SH-SY5Y (cell line): ENCODE data around the gene FBLIM1.

Experiments
- GATA2 ChIP-seq: IDR thresholded peaks from 2 replicates; pipeline ENCODE4 v1.6.1; 2011; ENCODE audit warnings: mild to moderate bottlenecking, low read depth, low read length
- GATA3 ChIP-seq: IDR thresholded peaks from 2 replicates; pipeline ENCODE4 v1.6.1; 2011; ENCODE audit warnings: low read depth, mild to moderate bottlenecking, low read length, moderate library complexity

- TF ChIP-seq GATA2 = no peak
- no peak for TF ChIP-seq GATA3
Measured at GRCh38 chr1:15804060-15804459, 45.5 kb downstream of the FBLIM1 start.
